Activated CD8-positive, alpha-beta memory T cell treated with anti-CD3 and anti-CD28 coated beads, Interleukin-2, amount 50 U/mL, for 48 hours (primary cell): Measurements from ENCODE around the gene SENP1.

Experiments
- DNase-seq: peaks from one replicate; pipeline ENCODE4 v3.0.0-alpha.2; 2020

Gene SENP1

GRCh38 chr12:48033451-48033850, 72.4 kb downstream of the SENP1 start:
- DNase-seq: no peak

- DNase-seq: no peak
Measured at GRCh38 chr12:48032597-48032996, 73.3 kb downstream of the SENP1 start.

GRCh38 chr12:48031135-48031960, 74.5 kb downstream of the SENP1 start:
- no peak for DNase-seq

- no peak for DNase-seq
Measured at GRCh38 chr12:48030173-48030650, 75.7 kb downstream of the SENP1 start.

- no peak for DNase-seq
Measured at GRCh38 chr12:48029491-48030172, 76.2 kb downstream of the SENP1 start.

GRCh38 chr12:48028541-48029431, 77.1 kb downstream of the SENP1 start:
- DNase-seq: no peak

GRCh38 chr12:48027183-48028002, 78.5 kb downstream of the SENP1 start:
- DNase-seq: no peak

- no peak for DNase-seq
Measured at GRCh38 chr12:48026060-48026827, 79.6 kb downstream of the SENP1 start.

GRCh38 chr12:48025281-48025680, 80.6 kb downstream of the SENP1 start:
- DNase-seq: no peak

- no peak for DNase-seq
Measured at GRCh38 chr12:48024735-48025134, 81.1 kb downstream of the SENP1 start.

GRCh38 chr12:48023386-48023785, 82.5 kb downstream of the SENP1 start:
- DNase-seq: no peak

- no peak for DNase-seq
Measured at GRCh38 chr12:48022676-48023385, 83.0 kb downstream of the SENP1 start.

GRCh38 chr12:48022180-48022521, 83.7 kb downstream of the SENP1 start:
- DNase-seq: no peak

GRCh38 chr12:48021485-48022179, 84.2 kb downstream of the SENP1 start:
- DNase-seq: no peak

- DNase-seq: no peak
Measured at GRCh38 chr12:48019639-48020265, 86.1 kb downstream of the SENP1 start.

- no peak for DNase-seq
Measured at GRCh38 chr12:48018618-48018995, 87.3 kb downstream of the SENP1 start.

GRCh38 chr12:48017921-48018617, 87.8 kb downstream of the SENP1 start:
- DNase-seq: no peak

GRCh38 chr12:48017496-48017895, 88.4 kb downstream of the SENP1 start:
- DNase-seq: no peak

GRCh38 chr12:48016373-48017020, 89.4 kb downstream of the SENP1 start:
- no peak for DNase-seq
